Muscle of arm (tissue), 12 donors: ENCODE results near the gene MACROD2. TPM values are rescaled to one million over a fixed set of nuclear protein-coding genes. Genes with fewer than 3 reads are reported as not detected.
"Not testable (repeated sequence)": the region's sequence is repeated elsewhere in the genome, so short reads cannot be mapped to it uniquely, and the experiment has no call there.

Experiments used
- DNase-seq: peaks from one replicate; pipeline ENCODE4 v3.0.0-alpha.2; 2013
- polyA plus RNA-seq, 12 donors: library from polyadenylated mRNA; unstranded; fragments of 120-200 nt; gene quantifications; one replicate each; pipeline ENCODE4 v1.2.1, GENCODE V29; 2013; ENCODE audit not compliant: insufficient read length in 12 of 12

The MACROD2 gene
- polyA plus RNA-seq, 12 donors, result 2.7 to 19.1 (median 4.0) TPM; not detected in 1

DNA sequence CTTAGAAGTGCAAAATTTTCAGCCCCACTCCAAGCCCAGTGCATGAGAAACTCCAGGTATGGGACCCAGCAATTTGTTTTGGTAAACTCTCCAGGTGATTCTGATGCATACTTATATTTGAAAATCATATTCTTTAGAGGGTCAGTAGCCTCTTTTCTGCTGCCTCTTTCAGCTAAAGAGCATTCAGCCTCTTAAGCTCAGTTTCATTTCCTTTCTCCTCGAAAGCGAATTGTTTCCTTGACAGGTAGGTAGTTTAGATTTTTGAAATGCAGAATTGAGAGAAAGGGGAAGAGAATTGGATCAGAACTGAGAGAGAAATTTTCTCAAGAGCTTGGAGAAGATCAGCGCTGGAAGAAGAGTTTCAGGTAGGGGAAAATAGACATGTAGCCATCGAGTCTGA lies 1337.9 kb downstream of the MACROD2 start:
- no peak for DNase-seq

- DNase-seq, result no peak
These were observed 1340.7 kb downstream of the MACROD2 start for GRCh38 chr20:15336011-15336410.

GRCh38 chr20:15336536-15336935 lies 1341.2 kb downstream of the MACROD2 start:
- DNase-seq, result no peak

DNA sequence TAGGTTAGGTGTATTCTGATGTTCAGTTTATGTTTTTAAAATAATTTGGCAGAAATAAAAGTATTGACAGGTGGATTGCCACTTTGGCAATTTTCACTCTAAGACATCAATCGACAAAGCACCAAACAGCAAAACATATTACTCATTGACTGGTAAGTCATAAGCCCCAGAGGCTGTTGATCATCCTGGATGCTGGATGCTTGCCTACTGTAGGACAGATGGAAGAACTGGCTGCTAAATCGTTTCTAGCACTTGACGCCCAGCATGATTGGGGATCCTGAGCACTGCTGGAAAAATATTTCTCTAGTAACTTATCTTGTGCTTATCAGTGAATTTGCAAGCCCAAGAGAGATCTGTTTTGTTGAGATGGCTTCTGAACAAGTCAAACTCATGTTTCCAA lies 1343.9 kb downstream of the MACROD2 start:
- no peak for DNase-seq

GRCh38 chr20:15342991-15343523 lies 1347.7 kb downstream of the MACROD2 start:
- DNase-seq, result peak; percentile 7

DNA sequence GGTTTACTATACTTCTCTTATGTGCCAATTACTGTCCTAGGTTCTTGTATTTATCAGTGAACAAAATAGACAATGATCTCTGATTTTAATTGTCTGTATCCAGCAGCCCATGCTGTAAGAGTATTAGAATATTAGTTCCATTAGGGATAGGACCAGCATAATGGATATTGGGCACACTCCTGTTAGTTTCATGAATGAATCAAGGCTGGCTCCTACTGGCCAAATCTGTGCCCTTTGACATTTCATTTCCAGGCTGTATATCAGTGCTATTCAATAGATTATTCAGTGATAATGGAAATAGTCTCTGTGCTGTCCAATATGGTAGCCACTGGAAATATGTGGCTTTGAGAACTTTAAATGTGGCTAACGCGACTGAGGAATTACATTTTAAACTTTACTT lies 1350.0 kb downstream of the MACROD2 start:
- no peak for DNase-seq

DNA sequence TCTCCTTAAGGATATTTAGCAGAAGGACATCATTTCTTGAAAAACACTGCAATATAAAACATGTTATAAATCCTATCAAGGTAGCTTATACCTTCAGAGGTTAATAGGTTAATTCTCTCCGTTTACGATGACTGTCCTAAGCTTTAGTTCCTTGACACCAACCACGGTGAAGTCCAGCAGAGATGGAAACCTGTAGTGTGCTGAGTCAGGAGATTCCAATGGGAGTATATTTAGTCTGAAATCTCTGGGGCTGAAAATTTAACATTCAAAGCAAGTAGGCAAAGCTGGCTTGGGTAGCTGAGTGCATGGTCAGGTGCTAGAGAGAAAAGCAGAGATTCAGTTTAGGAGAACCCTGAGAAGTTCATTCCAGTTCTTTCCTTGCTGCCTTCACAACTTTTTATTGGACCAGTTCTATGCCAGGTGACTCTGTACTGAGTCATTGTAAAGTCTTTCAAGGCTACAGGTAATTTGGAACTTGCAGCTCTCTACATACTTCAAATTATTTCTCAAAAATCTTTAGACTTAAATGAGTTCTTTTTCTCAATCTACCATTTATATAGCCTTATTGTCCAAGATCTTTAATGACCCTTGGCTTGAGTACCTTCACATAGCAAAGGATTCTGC lies 1351.5 kb downstream of the MACROD2 start:
- no peak for DNase-seq

- no peak for DNase-seq
These were observed 1363.7 kb downstream of the MACROD2 start for GRCh38 chr20:15359056-15359455.

DNA sequence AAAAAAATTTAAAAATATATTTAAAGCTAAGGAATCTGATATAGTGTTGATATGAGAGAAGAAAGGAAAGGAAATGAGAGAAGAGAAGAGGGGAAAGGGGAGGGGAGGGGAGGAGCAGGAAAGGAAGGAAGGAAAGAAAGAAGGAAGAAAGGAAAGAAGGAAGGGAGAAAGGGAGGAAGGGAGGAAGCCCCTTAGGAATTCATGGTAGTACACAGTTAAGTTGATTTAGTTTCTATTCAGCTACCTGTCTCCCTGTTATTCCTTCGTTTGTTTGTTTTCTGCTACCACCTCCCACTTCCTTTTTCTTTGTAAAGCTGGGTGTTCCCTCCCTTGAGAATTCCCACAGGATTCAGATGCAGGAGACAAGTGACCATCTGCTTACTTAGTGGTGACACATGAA lies 1367.5 kb downstream of the MACROD2 start:
- DNase-seq, result no peak

- DNase-seq, result no peak
These were observed 1369.5 kb downstream of the MACROD2 start for GRCh38 chr20:15364781-15365180.

- DNase-seq, result no peak
These were observed 1375.1 kb downstream of the MACROD2 start for GRCh38 chr20:15370370-15370769.

DNA sequence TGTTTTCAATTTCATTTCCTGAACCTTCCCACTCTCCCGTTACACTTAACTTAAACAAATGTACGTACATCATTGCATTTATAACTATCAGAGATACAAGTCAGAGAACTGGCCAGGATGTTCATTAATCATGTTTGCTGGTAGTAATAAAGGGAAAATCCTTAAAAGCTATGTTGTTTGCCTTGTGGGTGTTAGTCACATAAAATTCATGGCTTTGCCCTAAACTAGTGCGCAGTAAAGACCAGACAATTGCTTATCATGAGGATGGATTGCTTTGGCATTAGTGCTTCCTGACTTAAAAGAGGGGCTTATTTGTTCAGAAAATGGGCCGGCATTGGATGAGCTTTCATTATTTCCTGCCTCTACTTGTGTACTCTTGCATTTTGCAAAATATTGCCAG lies 1379.4 kb downstream of the MACROD2 start:
- no peak for DNase-seq

GRCh38 chr20:15375836-15376235 lies 1380.5 kb downstream of the MACROD2 start:
- DNase-seq, result no peak

GRCh38 chr20:15377603-15378002 lies 1382.3 kb downstream of the MACROD2 start:
- DNase-seq, result not testable (repeated sequence)

DNA sequence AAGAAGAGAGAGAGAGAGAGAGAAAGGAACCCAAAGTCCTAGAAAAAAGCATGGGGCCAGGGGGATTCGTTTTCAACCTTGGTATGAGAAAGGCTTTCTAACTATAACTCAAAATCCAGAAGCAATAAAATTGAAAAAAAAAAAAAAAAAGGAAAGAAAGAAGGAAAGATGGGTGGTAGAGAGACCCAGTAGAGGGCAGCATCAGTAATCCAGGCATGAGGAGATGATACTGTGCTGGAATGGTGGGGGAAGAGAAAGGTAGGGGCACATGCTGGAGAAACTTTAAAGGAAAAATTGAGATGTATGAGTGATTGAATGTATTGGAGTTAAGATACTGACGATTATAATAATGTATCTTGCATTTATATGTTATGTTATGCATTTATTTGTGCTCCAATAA lies 1382.8 kb downstream of the MACROD2 start:
- DNase-seq, result no peak

DNA sequence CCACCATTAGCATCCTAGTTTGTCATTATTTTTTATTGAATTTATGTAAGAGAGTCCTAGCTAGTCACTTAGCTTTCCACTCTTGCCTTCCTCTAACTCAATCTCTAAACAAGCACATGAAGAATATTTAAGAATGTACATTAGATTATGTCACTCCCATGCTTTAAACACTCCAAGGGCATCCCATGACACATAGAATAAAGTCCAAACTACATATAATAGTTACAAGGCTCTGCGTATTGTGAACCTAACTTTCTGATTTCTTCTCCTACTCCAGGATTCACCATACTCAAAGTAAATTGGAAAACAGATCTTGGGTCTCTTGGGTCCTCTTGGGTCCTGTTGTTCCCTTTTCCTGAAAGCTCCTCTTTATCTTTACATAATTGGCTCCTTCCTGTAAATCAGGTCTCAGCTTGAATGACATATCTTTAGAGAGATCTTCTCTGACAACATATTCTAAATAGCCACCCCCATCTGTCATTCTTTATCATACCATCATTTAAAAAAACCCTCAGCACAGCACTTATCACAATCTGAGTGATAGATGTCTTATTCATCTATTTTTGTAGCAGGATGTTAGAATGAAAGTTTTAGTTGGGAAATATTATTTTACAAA lies 1384.5 kb downstream of the MACROD2 start:
- DNase-seq, result no peak

DNA sequence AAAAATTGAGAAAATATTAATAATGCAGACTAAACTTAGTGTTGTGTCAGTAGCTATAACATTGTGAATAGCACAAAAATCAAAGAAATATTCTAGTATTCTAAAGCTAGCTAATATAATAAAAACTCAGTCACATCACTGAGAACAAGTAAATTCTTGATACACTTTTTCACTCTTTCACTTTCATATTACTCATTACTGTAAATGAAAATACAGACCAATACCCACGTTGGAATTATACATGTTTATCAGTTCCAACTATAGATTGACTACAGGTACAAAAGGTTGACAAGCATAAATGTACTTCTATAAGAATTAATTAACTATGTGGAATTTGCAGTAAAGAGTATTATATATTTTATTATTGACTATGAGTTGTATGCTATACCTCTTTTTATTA lies 1385.5 kb downstream of the MACROD2 start:
- no peak for DNase-seq

DNA sequence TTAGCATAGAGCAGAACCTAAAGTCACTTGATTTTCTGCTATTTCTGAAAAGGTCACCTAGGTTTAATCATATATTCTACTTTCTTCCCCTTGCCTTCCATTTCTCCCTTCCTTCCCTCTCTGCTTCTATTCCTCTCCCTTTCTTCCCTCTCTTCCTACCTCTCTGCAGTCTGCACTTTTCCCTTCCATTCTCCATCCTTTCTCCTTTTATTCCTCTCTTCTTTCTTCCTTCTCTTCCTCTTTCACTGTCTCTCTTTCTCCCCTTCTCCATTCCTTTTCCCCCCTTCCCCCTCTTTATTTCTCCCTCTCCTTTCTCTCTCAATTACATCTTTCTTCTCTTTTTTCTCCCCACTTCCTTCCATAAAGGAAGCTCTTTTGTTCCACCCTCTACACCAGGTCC lies 1391.9 kb downstream of the MACROD2 start:
- DNase-seq, result no peak

- no peak for DNase-seq
These were observed 1400.1 kb downstream of the MACROD2 start for GRCh38 chr20:15395457-15395856.

DNA sequence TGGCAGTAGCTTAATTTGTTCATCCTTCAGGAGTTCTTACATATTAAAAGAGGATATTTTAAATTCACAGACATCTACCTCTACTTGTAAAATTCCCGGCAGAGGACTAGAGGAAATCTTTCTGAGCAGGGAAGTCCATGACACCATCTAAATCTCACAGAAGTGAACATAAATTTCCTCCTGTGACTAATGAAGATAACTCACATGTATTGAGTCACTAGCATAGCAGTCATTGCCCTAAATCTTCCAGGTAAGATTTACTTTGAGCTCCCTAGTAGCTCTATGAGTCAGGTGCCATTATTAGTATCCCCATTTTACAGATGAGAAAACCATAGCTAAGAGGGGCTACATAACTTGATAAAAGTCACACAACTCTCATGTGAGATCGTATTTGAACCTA lies 1400.7 kb downstream of the MACROD2 start:
- no peak for DNase-seq

DNA sequence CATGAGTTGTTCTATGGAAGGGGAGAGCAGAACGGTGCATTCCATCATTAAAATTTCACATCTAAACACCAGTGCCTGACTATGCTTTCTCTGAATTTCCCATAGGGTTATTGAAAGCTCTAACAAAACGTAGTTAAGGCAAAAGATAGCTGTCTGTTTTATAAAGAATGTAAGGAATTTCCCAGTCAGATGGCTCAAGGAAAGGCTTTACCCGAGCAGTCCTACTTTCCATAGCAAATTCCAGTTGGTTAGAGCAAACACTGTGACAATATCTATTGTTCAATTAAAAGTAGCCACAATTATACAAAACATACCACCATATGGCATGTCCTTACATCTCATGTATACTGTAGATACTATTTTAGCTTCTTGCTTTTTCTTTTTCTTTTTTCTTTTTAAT lies 1401.6 kb downstream of the MACROD2 start:
- no peak for DNase-seq

GRCh38 chr20:15399781-15400180 lies 1404.5 kb downstream of the MACROD2 start:
- DNase-seq, result no peak

GRCh38 chr20:15406072-15406471 lies 1410.8 kb downstream of the MACROD2 start:
- DNase-seq, result no peak

- no peak for DNase-seq
These were observed 1416.5 kb downstream of the MACROD2 start for GRCh38 chr20:15411781-15412180.
